Activated naive CD4-positive, alpha-beta T cell treated with anti-CD3 and anti-CD28 coated beads, Interleukin-2, amount 50 U/mL, for 72 hours (primary cell): ENCODE data around the gene RABGAP1L. TPM values are rescaled to one million over a fixed set of nuclear protein-coding genes. Genes with fewer than 3 reads are reported as not detected.
"Not testable (repeated sequence)": the region's sequence is repeated elsewhere in the genome, so short reads cannot be mapped to it uniquely, and the experiment has no call there.

ENCODE experiments used
- ATAC-seq, 2 donors: fragments of 150-1000 bp; cut with Tn5 transposase; 2 replicates each; pipeline ENCODE4 v1.10.0; 2021; ENCODE audit warnings: mild to moderate bottlenecking in 2 of 2, moderate library complexity in 2 of 2
- DNase-seq, 2 donors: peaks; one replicate each; pipeline ENCODE4 v3.0.0; 2021 to 2022; ENCODE audit warnings: low spot score in 2 of 2
- H3K27ac Mint-ChIP-seq, 2 donors: one replicate each; pipeline ENCODE4 v1.8.0; 2022; ENCODE audit warnings: mild to moderate bottlenecking in 2 of 2, mixed read lengths in 2 of 2
- H3K36me3 Mint-ChIP-seq, 2 donors: one replicate each; pipeline ENCODE4 v1.8.0; 2022; ENCODE audit warnings: mixed read lengths in 2 of 2
- H3K9me3 Mint-ChIP-seq, 2 donors: one replicate each; pipeline ENCODE4 v1.8.0; 2022; ENCODE audit warnings: mixed read lengths in 2 of 2
- total RNA-seq, 2 donors: library from RNA; stranded (reverse); gene quantifications; one replicate each; pipeline ENCODE4 v1.2.3, GENCODE V29; 2022

The RABGAP1L gene
- total RNA-seq, 2 donors from 2014 or later = 24.0 to 26.8 TPM

GRCh38 chr1:174682419-174683008 lies 523.2 kb downstream of the RABGAP1L start:
- DNase-seq (no peak), ATAC-seq (no peak)
- no peak overlapping the region for H3K27ac Mint-ChIP-seq
- no peaks in the 10 kb centered on the region for H3K36me3 Mint-ChIP-seq
- no peaks in the 10 kb centered on the region for H3K9me3 Mint-ChIP-seq

- ATAC-seq = peak in 1 of 2 donors; percentile 85
- Mint-ChIP-seq H3K36me3 (no peaks in the 10 kb centered on the region), H3K9me3 (no peaks in the 10 kb centered on the region), H3K27ac (no peak overlapping the region)
- DNase-seq = no peak
Measured at GRCh38 chr1:174686213-174686612, 526.9 kb downstream of the RABGAP1L start.

- DNase-seq = no peak
- Mint-ChIP-seq H3K27ac (no peak overlapping the region), H3K36me3 (no peaks in the 10 kb centered on the region), H3K9me3 (no peaks in the 10 kb centered on the region)
- no peak for ATAC-seq
Measured at GRCh38 chr1:174689524-174689923, 530.2 kb downstream of the RABGAP1L start.

GRCh38 chr1:174690266-174690665 lies 530.9 kb downstream of the RABGAP1L start:
- Mint-ChIP-seq H3K36me3 (peaks cover 0 to 5% of the 10 kb centered on the region in 2 donors), H3K9me3 (peaks cover 0 to 4% of the 10 kb centered on the region in 2 donors), H3K27ac (no peak overlapping the region)
- DNase-seq = no peak
- no peak for ATAC-seq

- DNase-seq (no peak), ATAC-seq (no peak)
- Mint-ChIP-seq H3K9me3 (peaks cover 0 to 8% of the 10 kb centered on the region in 2 donors), H3K36me3 (peaks cover 0 to 6% of the 10 kb centered on the region in 2 donors), H3K27ac (no peak overlapping the region)
Measured at GRCh38 chr1:174692313-174692712, 533.0 kb downstream of the RABGAP1L start.

- Mint-ChIP-seq H3K36me3 (peaks cover 0 to 6% of the 10 kb centered on the region in 2 donors), H3K9me3 (peaks cover 0 to 8% of the 10 kb centered on the region in 2 donors), H3K27ac (no peak overlapping the region)
- DNase-seq (no peak), ATAC-seq (no peak)
Measured at GRCh38 chr1:174693085-174693484, 533.8 kb downstream of the RABGAP1L start.

- not testable (repeated sequence) for ATAC-seq, H3K36me3 Mint-ChIP-seq, DNase-seq, H3K9me3 Mint-ChIP-seq, H3K27ac Mint-ChIP-seq
Measured at GRCh38 chr1:174693539-174693938, 534.2 kb downstream of the RABGAP1L start.

- H3K9me3 Mint-ChIP-seq = peaks cover 0 to 8% of the 10 kb centered on the region in 2 donors
- H3K27ac Mint-ChIP-seq = no peak overlapping the region
- no peak for DNase-seq
- no peak for ATAC-seq
- H3K36me3 Mint-ChIP-seq = peaks cover 0 to 6% of the 10 kb centered on the region in 2 donors
Measured at GRCh38 chr1:174696026-174696821, 536.9 kb downstream of the RABGAP1L start.

- H3K27ac Mint-ChIP-seq = no peak overlapping the region
- DNase-seq (no peak), ATAC-seq (no peak)
- peaks cover 0 to under 1% of the 10 kb centered on the region in 2 donors for H3K36me3 Mint-ChIP-seq
- H3K9me3 Mint-ChIP-seq = peaks cover 0 to 3% of the 10 kb centered on the region in 2 donors
Measured at GRCh38 chr1:174700314-174700713, 541.0 kb downstream of the RABGAP1L start.

- Mint-ChIP-seq H3K36me3 (no peaks in the 10 kb centered on the region), H3K9me3 (no peaks in the 10 kb centered on the region), H3K27ac (no peak overlapping the region)
- no peak for ATAC-seq
- DNase-seq = no peak
Measured at GRCh38 chr1:174700775-174701174, 541.5 kb downstream of the RABGAP1L start.

GRCh38 chr1:174701565-174701964 lies 542.2 kb downstream of the RABGAP1L start:
- ATAC-seq (no peak), DNase-seq (no peak)
- peaks cover under 1 to 2% of the 10 kb centered on the region in 2 donors for H3K36me3 Mint-ChIP-seq
- no peak overlapping the region for H3K27ac Mint-ChIP-seq
- H3K9me3 Mint-ChIP-seq = peaks cover 0 to under 1% of the 10 kb centered on the region in 2 donors

GRCh38 chr1:174702011-174702410 lies 542.7 kb downstream of the RABGAP1L start:
- DNase-seq (no peak), ATAC-seq (no peak)
- peaks cover 0 to 5% of the 10 kb centered on the region in 2 donors for H3K9me3 Mint-ChIP-seq
- no peak overlapping the region for H3K27ac Mint-ChIP-seq
- H3K36me3 Mint-ChIP-seq = peaks cover 5 to 7% of the 10 kb centered on the region in 2 donors

- no peak overlapping the region for H3K27ac Mint-ChIP-seq
- peaks cover 0 to 6% of the 10 kb centered on the region in 2 donors for H3K9me3 Mint-ChIP-seq
- peaks cover 6 to 18% of the 10 kb centered on the region in 2 donors for H3K36me3 Mint-ChIP-seq
- no peak for ATAC-seq
- DNase-seq = no peak
Measured at GRCh38 chr1:174703309-174703708, 544.0 kb downstream of the RABGAP1L start.

- Mint-ChIP-seq H3K36me3 (peaks cover 6 to 23% of the 10 kb centered on the region in 2 donors), H3K27ac (no peak overlapping the region), H3K9me3 (peaks cover 0 to 6% of the 10 kb centered on the region in 2 donors)
- no peak for ATAC-seq
- DNase-seq = no peak
Measured at GRCh38 chr1:174704300-174704699, 545.0 kb downstream of the RABGAP1L start.

- DNase-seq (no peak), ATAC-seq (no peak)
- H3K27ac Mint-ChIP-seq = no peak overlapping the region
- peaks cover 3 to 9% of the 10 kb centered on the region in 2 donors for H3K9me3 Mint-ChIP-seq
- peaks cover 6 to 43% of the 10 kb centered on the region in 2 donors for H3K36me3 Mint-ChIP-seq
Measured at GRCh38 chr1:174710868-174711845, 551.8 kb downstream of the RABGAP1L start.

GRCh38 chr1:174711848-174712247 lies 552.5 kb downstream of the RABGAP1L start:
- H3K9me3 Mint-ChIP-seq, ATAC-seq, DNase-seq, H3K27ac Mint-ChIP-seq: not testable (repeated sequence)
- H3K36me3 Mint-ChIP-seq = peaks cover 2 to 38% of the 10 kb centered on the region in 2 donors
